Measurements from ENCODE around the gene PRRC2B. TPM values are rescaled to one million over a fixed set of nuclear protein-coding genes. Genes with fewer than 3 reads are reported as not detected.

The PRRC2B gene
- total RNA-seq, 4 donors from 2014 or later: 102 to 168 (median 144) TPM

GRCh38 chr9:131385296-131385695 lies 8.6 kb upstream of the PRRC2B start:
- 64 to 83% methylated on average over 5 of the region's 5 CpGs for WGBS, 2 donors
- TF ChIP-seq CTCF (IDR thresholded peaks at IDR 0.05) (no peak), POLR2A (IDR thresholded peaks at IDR 0.05) (no peak)
- no peak for DNase-seq (ENCODE audit: low spot score in 2 of 2)
- intact Hi-C loops (cut with DNase I; ENCODE audit: low total_unique reads): no loop called here
- no peak overlapping the region for H3K4me3 ChIP-seq (ENCODE audit: low read depth, poor library complexity, severe bottlenecking)

- H3K4me3 ChIP-seq (ENCODE audit: low read depth, poor library complexity, severe bottlenecking): no peak overlapping the region
- intact Hi-C loops (cut with DNase I; ENCODE audit: low total_unique reads): no loop called here
- TF ChIP-seq POLR2A (IDR thresholded peaks at IDR 0.05) (no peak), CTCF (IDR thresholded peaks at IDR 0.05) (no peak)
- DNase-seq (ENCODE audit: low spot score in 2 of 2): no peak
- WGBS, 2 donors: 80 to 82% methylated on average over 6 of the region's 6 CpGs
These were observed 7.6 kb upstream of the PRRC2B start for GRCh38 chr9:131386281-131386680.

GRCh38 chr9:131387394-131387793 lies 6.5 kb upstream of the PRRC2B start:
- intact Hi-C loops (cut with DNase I; ENCODE audit: low total_unique reads): no loop called here
- DNase-seq (ENCODE audit: low spot score in 2 of 2): no peak
- 65% methylated on average over 6 of the region's 6 CpGs for WGBS, 2 donors
- TF ChIP-seq CTCF (IDR thresholded peaks at IDR 0.05) (no peak), POLR2A (IDR thresholded peaks at IDR 0.05) (no peak)
- H3K4me3 ChIP-seq (ENCODE audit: low read depth, poor library complexity, severe bottlenecking): no peak overlapping the region

GRCh38 chr9:131391020-131391419 lies 2.9 kb upstream of the PRRC2B start:
- DNase-seq (ENCODE audit: low spot score in 2 of 2): no peak
- 85 to 87% methylated on average over 7 of the region's 7 CpGs for WGBS, 2 donors
- no peak overlapping the region for H3K4me3 ChIP-seq (ENCODE audit: low read depth, poor library complexity, severe bottlenecking)
- TF ChIP-seq CTCF (IDR thresholded peaks at IDR 0.05) (no peak), POLR2A (IDR thresholded peaks at IDR 0.05) (no peak)
- intact Hi-C loops (cut with DNase I; ENCODE audit: low total_unique reads): loop anchor here (10.0 kb wide), 1 partner anchor 104 kb away; no protein-coding TSS in a partner anchor

- TF ChIP-seq POLR2A (IDR thresholded peaks at IDR 0.05) (no peak), CTCF (IDR thresholded peaks at IDR 0.05) (no peak)
- 96% methylated on average over 4 of the region's 4 CpGs for WGBS, 2 donors
- DNase-seq (ENCODE audit: low spot score in 2 of 2): no peak
- intact Hi-C loops (cut with DNase I; ENCODE audit: low total_unique reads): loop anchor here (10.0 kb wide), 1 partner anchor 103 kb away; no protein-coding TSS in a partner anchor
- H3K4me3 ChIP-seq (ENCODE audit: low read depth, poor library complexity, severe bottlenecking): no peak overlapping the region
These were observed 2.4 kb upstream of the PRRC2B start for GRCh38 chr9:131391504-131391903.

Data from lower leg skin (tissue), 4 donors.